ENCODE measurements around the gene TMEM266.

GRCh38 chr15:76064375-76064774 is 4.6 kb downstream of the TMEM266 start:
- TF ChIP-seq POLR2A (IDR thresholded peaks at IDR 0.05; ENCODE audit: extremely low read depth, insufficient read length): no peak
- no peak for TF ChIP-seq CTCF (IDR thresholded peaks at IDR 0.05; ENCODE audit: low read depth, low read length)
